PC-9 (cell line): ENCODE data around the gene TSPAN12.

ENCODE experiments used
- CTCF ChIP-seq: fragments of 200-600 bp; sonication (generic); conservative IDR thresholded peaks from 2 replicates; pipeline ENCODE4 v1.6.1; 2017; ENCODE audit warnings: mixed run types, antibody characterized with exemption, mild to moderate bottlenecking, moderate library complexity
- EZH2 ChIP-seq: fragments of 200-600 bp; sonication (generic); IDR thresholded peaks from 2 replicates; pipeline ENCODE4 v1.8.0; 2017; ENCODE audit warnings: antibody characterized with exemption, low read depth

- TF ChIP-seq CTCF: no peak
- TF ChIP-seq EZH2: no peak
Observed at GRCh38 chr7:120799147-120799546, 58.8 kb downstream of the TSPAN12 start.
